Measurements from ENCODE around the gene PTPRN2.

PTPRN2 gene

DNA sequence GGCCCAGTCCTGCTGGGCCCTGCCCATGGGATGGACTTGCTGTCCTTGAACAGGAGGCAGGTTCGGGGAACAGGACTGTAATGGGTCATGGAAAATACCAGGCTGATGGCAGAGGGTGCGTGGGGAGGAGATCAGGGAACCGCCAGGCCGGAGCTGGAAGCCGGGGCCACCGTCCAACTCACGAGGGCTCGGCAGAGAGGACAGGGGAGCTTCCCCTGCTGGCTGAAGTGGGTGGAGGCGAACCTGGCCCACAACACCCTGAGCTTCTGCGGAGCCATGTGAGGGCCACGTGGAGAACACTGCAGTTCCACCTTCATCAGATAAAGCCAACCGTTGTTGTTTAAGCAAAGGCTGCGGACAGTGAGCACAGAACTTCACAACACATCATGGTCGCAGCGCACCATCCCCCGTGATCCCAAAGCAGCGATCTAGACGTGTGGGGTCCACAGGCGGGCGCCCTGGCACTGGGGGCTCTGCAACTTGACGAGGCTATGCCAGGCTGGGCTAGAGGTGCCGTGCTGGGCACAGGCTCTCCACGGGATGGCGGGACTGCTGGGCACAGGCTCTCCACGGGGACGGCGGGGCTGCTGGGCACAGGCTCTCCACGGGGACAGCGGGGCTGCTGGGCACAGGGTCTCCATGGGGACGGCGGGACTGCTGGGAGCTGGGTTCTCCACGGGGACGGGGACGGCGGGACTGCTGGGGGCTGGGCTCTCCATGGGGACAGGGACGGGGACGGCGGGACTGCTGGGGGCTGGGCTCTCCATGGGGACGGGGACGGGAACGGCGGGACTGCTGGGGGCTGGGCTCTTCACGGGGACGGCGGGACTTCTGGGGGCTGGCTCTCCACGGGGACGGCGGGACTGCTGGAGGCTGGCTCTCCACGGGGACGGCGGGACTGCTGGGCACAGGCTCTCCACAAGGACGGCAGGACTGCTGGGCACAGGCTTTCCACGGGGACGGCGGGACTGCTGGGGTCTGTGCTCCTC lies 777.5 kb downstream of the PTPRN2 start:
- DNase-seq = no peak

DNA sequence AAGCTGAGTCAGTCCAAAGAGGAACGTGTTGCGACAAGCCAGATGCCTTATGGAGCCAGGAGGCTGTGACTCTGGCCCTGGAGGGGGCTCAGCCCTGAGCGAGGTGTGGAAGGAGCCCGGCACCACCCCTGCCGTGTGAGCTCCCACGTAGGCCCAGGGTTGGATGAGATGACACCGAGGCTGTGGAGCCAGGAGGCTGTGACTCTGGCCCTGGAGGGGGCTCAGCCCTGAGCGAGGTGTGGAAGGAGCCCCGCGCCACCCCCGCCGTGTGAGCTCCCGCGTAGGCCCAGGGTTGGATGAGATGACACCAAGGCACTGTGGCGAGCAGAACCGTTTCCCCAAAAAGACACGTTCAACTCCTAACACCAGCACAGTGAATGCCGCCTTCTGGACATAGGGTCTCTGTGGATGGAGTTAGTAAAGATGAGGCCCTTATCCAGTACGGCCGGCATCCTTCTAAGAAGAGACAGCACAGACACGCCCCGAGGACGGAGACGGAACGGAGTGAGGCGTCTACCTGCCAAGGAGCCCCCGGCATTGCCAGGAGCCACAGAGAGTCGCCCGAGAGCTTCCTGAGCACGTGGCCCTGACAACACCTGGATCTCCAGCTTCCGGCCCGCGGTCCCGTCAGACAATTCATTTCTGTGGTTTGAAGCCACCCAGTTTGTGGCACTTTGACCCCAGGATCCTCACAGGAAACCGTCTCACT lies 778.3 kb downstream of the PTPRN2 start:
- no peak for DNase-seq

DNA sequence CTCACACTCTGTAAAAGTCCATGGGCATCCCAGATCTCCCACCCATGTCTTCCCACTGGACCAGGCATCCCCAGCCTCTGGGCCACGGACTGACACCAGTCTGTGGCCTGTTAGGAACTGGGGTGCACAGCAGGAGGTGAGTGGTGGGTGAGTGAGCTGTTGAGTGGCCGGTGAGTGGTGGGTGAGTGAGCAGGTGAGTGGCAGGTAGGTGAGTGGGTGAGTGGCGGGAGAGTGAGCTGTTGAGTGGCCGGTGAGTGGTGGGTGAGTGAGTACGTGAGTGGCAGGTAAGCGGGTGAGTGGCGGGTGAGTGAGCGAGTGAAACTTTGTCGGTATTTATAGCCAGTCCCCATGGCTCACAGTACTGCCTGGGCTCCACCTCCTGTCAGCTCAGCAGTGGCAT lies 779.6 kb downstream of the PTPRN2 start:
- no peak for DNase-seq

GRCh38 chr7:157807510-157807909 lies 780.1 kb downstream of the PTPRN2 start:
- no peak for DNase-seq

DNA sequence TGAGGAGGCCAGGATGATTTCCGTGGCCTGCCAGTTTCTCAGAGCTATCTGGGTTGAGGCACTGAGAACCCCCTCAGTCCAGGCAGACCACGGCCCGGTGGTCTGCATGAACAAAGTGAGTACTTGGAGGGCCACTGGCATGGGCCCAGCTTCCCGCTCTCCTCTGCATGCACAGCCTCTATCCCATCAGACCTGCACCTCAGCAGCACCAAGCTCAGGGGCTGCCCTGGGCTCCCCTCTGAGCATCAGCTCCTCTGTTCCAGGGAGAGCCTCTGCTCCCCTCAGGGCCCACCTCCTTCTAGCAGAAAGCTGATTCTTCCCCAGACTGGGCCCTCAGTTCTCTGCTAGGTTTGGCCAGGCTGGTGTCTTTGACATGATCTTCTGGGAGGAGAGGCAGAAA lies 780.9 kb downstream of the PTPRN2 start:
- DNase-seq = no peak

DNA sequence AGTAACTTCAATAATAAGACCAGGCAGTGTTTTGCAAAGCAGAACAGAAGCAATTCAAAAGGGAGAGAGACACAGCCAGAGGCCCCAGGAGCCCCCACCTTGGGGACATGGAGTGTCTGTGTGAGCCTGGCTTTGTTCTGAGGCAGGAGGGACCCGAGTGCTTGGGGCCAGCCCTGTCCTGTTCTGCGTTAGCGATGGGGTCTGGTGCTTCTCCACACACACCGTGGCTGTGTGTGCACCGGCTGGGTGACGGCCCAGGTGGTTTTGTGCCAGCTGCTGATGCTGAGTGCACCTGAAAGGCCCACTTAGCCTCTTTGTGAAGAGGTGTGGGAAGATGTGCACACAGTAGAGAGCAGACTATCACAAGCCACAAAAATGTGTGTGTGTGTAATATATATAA lies 781.9 kb downstream of the PTPRN2 start:
- no peak for DNase-seq

DNA sequence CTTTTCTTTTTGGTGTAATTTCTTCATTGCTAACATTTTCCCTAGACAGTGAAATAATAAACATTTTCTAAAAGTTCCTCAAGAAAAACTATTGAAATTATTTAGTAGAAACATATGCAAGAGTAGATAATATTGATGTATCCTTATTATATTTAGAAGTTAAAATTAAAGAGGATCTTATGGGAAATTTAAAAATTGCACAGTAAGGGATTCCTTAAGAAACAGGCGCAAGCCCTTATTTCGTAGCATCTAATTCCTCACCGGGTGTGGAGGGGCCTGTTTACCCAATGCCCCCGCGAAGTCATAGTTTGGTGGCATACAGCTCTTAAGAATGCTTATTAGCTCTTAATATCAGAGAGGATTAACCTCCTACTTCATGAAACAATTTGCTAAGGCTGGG lies 783.7 kb downstream of the PTPRN2 start:
- DNase-seq = no peak

DNA sequence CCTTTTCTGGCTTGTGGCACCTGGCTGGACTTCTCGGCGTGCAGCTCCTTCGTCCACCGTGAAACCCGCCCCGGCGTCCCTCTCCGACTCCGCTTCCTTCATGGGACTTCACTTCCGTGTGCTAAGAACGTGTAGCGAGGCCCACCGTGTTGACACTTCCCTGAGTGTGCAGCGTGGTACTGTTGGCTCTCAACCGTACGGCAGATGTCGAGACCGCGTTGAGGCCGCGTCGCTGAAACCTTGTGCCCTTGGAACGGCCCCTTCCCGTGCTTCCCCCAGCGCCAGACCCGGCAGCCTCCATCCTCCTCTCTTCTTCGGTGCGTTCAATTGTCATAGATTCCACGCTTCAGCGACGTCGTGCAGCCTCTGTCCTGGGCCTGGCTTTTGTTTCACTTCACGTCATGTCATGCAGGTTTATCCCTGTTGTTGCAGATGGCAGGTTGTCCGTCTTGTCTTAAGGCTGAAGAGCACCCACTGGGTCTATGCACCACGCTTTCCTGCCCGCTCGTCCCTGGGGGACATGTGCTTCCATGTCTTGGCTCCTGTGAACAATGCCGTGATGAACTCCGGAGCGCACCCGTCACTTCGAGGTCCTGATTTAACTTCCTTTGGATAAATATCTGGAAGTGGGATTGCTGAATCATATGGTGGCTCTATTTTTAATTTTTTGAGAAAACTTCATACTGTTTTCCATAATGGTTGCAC lies 785.5 kb downstream of the PTPRN2 start:
- DNase-seq = no peak

DNA sequence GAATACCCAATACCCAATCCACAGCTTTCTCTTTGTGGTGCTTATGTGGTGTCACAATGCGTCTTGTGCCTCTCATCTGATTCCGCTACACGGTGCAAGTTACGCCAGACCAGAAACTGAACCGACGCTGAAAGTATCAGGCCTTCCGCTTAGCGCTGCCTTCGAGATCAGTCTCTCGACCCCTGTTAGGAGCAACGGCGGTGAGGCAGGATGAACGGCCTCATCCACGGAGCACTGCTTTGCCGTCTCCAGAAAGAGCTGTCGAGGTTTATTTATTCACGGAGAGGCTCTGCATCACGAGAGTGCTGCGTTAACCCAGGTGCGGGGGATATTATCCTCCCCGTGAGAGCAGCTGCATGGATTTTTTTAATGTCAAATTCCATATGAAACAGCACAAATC lies 786.5 kb downstream of the PTPRN2 start:
- no peak for DNase-seq

DNA sequence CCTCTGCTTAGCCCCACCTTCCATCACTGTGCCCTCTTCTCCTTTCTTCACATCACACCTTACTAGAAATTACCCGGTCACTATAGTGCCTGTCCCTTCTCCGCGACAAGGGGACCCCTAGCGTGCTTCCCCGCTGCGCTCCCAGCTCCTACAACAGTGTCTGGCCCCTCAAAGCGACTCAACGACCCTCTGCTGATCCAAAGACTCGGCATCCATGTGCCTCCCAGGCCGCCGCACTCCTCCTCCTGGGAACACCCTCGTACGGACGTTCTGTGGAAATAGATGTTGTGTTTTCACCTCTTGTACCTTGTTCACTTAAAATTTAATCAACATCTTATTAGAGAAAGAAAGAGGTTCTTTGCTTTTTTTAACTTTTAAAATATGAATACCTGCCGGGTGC lies 787.3 kb downstream of the PTPRN2 start:
- DNase-seq = no peak

DNA sequence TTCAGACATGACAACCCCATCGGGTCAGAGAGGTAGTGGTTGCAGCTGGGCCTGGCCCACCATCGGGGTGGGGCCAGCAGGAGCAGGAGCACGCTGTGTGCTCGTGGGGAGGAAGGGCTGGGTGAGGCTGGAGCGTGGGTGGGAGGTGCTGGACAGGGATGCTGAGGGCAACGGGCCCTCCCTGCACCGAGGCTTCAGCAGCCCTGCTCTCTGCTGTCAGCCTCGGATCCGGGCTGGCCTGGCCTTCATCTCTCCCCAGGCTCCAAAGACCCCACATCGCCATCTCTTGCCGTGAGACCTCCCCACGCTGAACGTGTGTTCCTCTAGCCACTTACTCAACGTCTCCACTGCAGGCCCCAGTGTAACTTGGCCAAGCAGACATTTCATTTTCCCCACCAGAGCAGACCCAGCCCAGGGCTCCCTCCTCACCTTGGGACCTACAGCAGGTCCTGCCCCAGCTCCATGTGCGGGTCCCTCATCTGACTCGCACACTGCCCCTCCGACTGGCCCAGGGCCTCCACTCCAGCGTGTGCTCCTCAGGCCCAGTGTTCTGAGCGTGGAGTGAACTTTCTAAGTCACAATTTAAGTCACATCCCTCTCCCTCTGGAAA lies 788.4 kb downstream of the PTPRN2 start:
- DNase-seq = no peak

- no peak for DNase-seq
Measured at GRCh38 chr7:157797361-157797760, 790.3 kb downstream of the PTPRN2 start.

GRCh38 chr7:157796846-157797245 lies 790.8 kb downstream of the PTPRN2 start:
- DNase-seq = no peak

- DNase-seq = no peak
Measured at GRCh38 chr7:157795643-157796042, 792.0 kb downstream of the PTPRN2 start.

DNA sequence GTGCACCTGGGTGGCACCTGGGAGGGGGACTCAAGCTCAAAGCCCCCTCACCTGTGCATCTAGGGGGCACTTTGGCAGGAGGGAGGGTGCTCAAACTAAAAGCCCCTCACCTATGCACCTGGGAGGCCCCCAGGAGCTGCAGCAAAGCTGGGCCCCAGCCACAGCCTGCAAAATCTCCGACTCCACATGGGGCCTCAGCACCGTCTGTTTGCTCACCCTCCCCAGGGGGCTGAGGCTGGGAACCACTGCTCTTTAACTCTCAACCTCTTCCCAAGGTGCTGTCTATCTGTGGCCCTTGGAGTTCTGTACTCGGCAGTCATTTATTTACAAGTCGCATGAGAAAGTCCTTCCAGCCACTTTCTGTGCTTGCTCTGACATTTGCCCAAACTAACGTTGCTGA lies 792.4 kb downstream of the PTPRN2 start:
- DNase-seq = no peak

GRCh38 chr7:157794746-157795065 lies 792.9 kb downstream of the PTPRN2 start:
- DNase-seq = no peak

DNA sequence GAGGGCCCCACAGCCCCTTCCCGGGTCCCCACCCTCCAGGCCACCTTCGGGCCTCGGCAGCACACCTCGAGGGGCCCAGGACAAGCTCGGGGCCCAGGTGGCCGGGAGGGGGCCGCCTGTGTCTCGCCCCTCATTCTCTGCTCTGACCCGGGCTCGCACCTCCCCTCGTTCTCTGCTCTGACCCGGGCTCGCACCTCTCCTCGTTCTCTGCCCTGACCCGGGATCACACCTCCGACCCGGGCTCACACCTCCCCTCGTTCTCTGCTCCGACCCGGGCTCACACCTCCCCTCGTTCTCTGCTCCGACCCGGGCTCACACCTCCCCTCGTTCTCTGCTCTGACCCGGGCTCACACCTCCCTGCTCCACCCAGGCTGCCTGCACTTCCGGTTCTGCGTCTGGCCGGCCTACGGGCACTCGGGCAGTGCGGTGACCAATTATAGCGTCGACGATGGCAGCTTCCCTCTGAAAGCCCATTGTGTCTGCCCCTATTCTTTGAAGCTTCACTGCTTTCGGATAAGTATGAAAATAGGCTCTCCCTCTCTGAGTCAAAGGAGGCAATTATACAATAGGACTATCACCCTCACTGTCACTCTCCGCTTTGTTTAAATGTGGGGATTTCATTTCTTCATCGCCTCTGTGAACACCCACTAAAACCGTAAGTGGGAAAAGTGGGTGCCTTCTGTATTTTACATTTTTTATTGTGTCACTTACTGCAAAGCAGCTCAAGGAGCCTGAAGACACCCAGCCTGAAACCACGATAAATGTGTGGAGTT lies 793.5 kb downstream of the PTPRN2 start:
- DNase-seq = no peak

GRCh38 chr7:157793087-157793353 lies 794.6 kb downstream of the PTPRN2 start:
- no peak for DNase-seq

DNA sequence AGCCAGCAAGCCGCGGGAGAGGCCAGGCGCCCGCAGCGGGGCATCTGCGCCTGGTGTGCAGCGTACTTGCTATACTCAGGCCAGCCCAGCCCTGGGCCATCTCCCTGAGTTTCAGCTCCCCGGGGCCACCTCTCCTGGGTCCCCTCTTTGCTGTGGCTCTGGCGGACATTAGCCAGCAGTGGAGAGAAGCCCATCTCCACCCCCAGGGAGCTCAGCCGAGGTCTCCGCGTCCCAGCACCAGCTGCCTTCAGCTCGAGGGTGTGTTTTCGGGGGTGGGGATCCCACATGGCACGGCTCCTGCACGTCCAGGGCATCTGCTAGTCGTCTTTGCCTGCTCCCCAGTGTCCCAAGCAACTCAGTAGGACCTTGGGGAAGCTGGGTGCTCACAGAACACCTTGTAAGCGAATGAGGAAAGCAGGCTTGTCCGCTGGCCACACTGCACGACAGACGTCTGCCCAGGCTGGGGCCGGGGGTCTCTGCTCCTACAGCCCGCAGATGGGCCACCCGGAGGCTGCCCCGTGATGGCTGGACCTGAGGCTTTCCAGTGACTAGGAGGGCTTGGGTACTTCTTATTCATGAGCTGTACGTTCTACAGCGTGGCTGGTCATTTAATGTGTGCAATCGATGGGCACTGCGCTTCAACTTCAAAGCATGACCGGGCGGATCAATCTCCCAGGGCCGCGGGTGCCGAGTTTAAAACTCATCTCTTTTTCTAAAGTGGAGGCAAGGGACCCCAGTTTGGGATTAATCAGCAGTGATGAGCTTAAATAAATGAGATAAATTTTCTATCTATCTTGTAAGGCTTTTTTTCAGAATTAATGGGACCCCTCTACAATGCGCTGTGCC lies 795.2 kb downstream of the PTPRN2 start:
- DNase-seq = no peak

- DNase-seq = no peak
Measured at GRCh38 chr7:157791666-157792065, 796.0 kb downstream of the PTPRN2 start.

DNA sequence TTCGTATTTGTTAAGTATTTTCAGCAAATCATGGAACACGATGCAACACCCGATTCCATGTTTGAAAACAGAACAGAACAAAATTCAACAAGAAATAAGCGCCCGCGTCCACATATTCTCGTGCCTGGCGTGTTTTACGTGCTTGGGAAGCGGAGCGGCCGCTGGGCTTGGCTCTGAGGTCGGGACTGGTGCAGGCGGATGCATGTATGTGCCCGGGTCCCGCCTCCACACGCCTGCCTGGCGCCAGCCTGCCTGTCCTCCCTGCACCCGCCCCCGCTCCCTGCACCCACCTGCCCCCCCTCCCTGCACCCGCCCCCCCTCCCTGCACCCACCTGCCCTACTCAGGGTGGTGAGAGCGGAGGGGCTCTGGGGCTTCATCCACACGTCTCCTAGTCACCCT lies 796.4 kb downstream of the PTPRN2 start:
- no peak for DNase-seq

- DNase-seq = no peak
Measured at GRCh38 chr7:157789942-157790341, 797.7 kb downstream of the PTPRN2 start.

Data from activated CD4-positive, alpha-beta T cell treated with anti-CD3 and anti-CD28 coated beads, Interleukin-2, Interleukin-6, amounts not matched to agents 100 ng/mL and 50 ng/mL, durations not matched to agents 16 hours and 8 hours (primary cell).